ENCODE results near the gene HARBI1.

GRCh38 chr11:46643986-46644385 lies 27.0 kb upstream of the HARBI1 start:
- TF ChIP-seq POLR2A (IDR thresholded peaks at IDR 0.05): no peak
- TF ChIP-seq, protein P1, sequence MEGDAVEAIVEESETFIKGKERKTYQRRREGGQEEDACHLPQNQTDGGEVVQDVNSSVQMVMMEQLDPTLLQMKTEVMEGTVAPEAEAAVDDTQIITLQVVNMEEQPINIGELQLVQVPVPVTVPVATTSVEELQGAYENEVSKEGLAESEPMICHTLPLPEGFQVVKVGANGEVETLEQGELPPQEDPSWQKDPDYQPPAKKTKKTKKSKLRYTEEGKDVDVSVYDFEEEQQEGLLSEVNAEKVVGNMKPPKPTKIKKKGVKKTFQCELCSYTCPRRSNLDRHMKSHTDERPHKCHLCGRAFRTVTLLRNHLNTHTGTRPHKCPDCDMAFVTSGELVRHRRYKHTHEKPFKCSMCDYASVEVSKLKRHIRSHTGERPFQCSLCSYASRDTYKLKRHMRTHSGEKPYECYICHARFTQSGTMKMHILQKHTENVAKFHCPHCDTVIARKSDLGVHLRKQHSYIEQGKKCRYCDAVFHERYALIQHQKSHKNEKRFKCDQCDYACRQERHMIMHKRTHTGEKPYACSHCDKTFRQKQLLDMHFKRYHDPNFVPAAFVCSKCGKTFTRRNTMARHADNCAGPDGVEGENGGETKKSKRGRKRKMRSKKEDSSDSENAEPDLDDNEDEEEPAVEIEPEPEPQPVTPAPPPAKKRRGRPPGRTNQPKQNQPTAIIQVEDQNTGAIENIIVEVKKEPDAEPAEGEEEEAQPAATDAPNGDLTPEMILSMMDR (IDR thresholded peaks at IDR 0.05): no peak
